KMS-11 (cell line): ENCODE data around the gene PEX6.

ENCODE experiments used
- H2AFZ ChIP-seq: fragments of 200-600 bp; sonication (generic); 2 replicates; pipeline ENCODE4 v1.6.1; 2016; ENCODE audit warnings: antibody characterized with exemption, mixed run types, low read depth
- H3K27ac ChIP-seq: fragments of 200-600 bp; sonication (generic); 2 replicates; pipeline ENCODE4 v1.6.1; 2016; ENCODE audit warnings: mild to moderate bottlenecking, mixed run types
- H3K27me3 ChIP-seq: fragments of 200-600 bp; sonication (generic); 2 replicates; pipeline ENCODE4 v1.6.1; 2017; ENCODE audit warnings: mild to moderate bottlenecking, low read depth, mixed run types, moderate library complexity; ENCODE audit not compliant: insufficient read depth
- H3K36me3 ChIP-seq: fragments of 200-600 bp; sonication (generic); 2 replicates; pipeline ENCODE4 v1.6.1; 2017; ENCODE audit warnings: mild to moderate bottlenecking, mixed run types; ENCODE audit not compliant: insufficient read depth
- H3K4me1 ChIP-seq: fragments of 200-600 bp; sonication (generic); 2 replicates; pipeline ENCODE4 v1.6.1; 2016; ENCODE audit warnings: mild to moderate bottlenecking, low read depth, mixed run types; ENCODE audit not compliant: poor library complexity, severe bottlenecking
- H3K4me2 ChIP-seq: fragments of 200-600 bp; sonication (generic); 2 replicates; pipeline ENCODE4 v1.7.0; 2016; ENCODE audit warnings: mild to moderate bottlenecking, mixed run types
- H3K4me3 ChIP-seq: fragments of 200-600 bp; sonication (generic); IDR thresholded peaks from 2 replicates; pipeline ENCODE4 v1.6.1; 2017; ENCODE audit warnings: low read depth, low read length, mixed read lengths; ENCODE audit not compliant: insufficient read depth
- H3K79me2 ChIP-seq: fragments of 200-600 bp; sonication (generic); 2 replicates; pipeline ENCODE4 v1.6.1; 2016; ENCODE audit warnings: low read depth, mixed run types; ENCODE audit not compliant: insufficient read depth
- H3K9ac ChIP-seq: fragments of 200-600 bp; sonication (generic); 2 replicates; pipeline ENCODE4 v1.6.1; 2016; ENCODE audit warnings: mild to moderate bottlenecking, mixed run types
- H4K20me1 ChIP-seq: fragments of 200-600 bp; sonication (generic); 2 replicates; pipeline ENCODE4 v1.6.1; 2016; ENCODE audit warnings: mild to moderate bottlenecking, mixed run types; ENCODE audit not compliant: insufficient read depth
- CTCF ChIP-seq: fragments of 200-600 bp; sonication (generic); conservative IDR thresholded peaks from 2 replicates; pipeline ENCODE4 v1.6.1; 2017; ENCODE audit warnings: low read depth, mild to moderate bottlenecking, antibody characterized with exemption, low read length, moderate library complexity, mixed read lengths

PEX6 gene

GRCh38 chr6:42996513-42996912, 17.5 kb upstream of the PEX6 start:
- no peak overlapping the region for H3K4me3 ChIP-seq
- no peaks in the 10 kb centered on the region for H3K36me3 ChIP-seq
- no peaks in the 10 kb centered on the region for H3K27me3 ChIP-seq
- no peaks in the 10 kb centered on the region for H4K20me1 ChIP-seq
- TF ChIP-seq CTCF, result no peak
- H3K27ac ChIP-seq, result no peak overlapping the region
- H3K4me2 ChIP-seq, result no peak overlapping the region
- H3K4me1 ChIP-seq, result no peaks in the 10 kb centered on the region
- no peak overlapping the region for H2AFZ ChIP-seq
- no peak overlapping the region for H3K9ac ChIP-seq
- H3K79me2 ChIP-seq, result no peaks in the 10 kb centered on the region

GRCh38 chr6:42993445-42993844, 14.5 kb upstream of the PEX6 start:
- no peaks in the 10 kb centered on the region for H3K79me2 ChIP-seq
- no peak for TF ChIP-seq CTCF
- no peak overlapping the region for H3K9ac ChIP-seq
- H4K20me1 ChIP-seq, result no peaks in the 10 kb centered on the region
- no peak overlapping the region for H3K4me3 ChIP-seq
- no peak overlapping the region for H2AFZ ChIP-seq
- no peak overlapping the region for H3K4me2 ChIP-seq
- no peak overlapping the region for H3K27ac ChIP-seq
- H3K4me1 ChIP-seq, result no peaks in the 10 kb centered on the region
- no peaks in the 10 kb centered on the region for H3K27me3 ChIP-seq
- H3K36me3 ChIP-seq, result no peaks in the 10 kb centered on the region

DNA sequence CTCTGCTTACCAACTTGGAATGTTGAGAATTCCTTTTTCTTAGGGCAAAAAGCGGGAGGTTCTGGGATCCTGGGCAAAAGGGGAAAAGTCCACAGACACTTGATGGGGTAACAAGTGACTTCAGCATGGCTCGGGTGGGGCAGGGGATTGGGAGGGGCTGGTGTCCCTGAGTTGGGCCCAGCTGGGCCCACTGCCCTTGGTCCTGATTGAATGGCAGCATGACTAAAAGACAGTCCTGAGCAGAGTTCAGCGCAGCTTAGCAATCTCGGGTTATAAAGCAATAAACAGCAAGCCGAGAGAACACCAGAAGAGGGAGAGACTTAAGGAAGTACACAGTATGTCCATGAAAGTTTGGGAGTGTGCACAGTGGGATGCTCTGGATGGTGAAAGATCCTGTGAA, 10.9 kb upstream of the PEX6 start:
- no peak overlapping the region for H3K4me2 ChIP-seq
- H3K27ac ChIP-seq, result no peak overlapping the region
- H3K79me2 ChIP-seq, result 0 out of 2 replicates have a peak, but pooled peaks cover 4% of the 10 kb centered on the region
- no peak for TF ChIP-seq CTCF
- peaks cover 6% of the 10 kb centered on the region for H3K4me1 ChIP-seq
- H4K20me1 ChIP-seq, result no peaks in the 10 kb centered on the region
- no peak overlapping the region for H2AFZ ChIP-seq
- no peak overlapping the region for H3K4me3 ChIP-seq
- no peak overlapping the region for H3K9ac ChIP-seq
- H3K27me3 ChIP-seq, result no peaks in the 10 kb centered on the region
- no peaks in the 10 kb centered on the region for H3K36me3 ChIP-seq

- H3K79me2 ChIP-seq, result 0 out of 2 replicates have a peak, but pooled peaks cover 5% of the 10 kb centered on the region
- TF ChIP-seq CTCF, result no peak
Observed at GRCh38 chr6:42988486-42989020, 9.6 kb upstream of the PEX6 start.

More at GRCh38 chr6:42988486-42989020, 9.6 kb upstream of the PEX6 start:
- Histone ChIP-seq H3K27ac (no peak overlapping the region), H3K36me3 (no peaks in the 10 kb centered on the region), H2AFZ (no peak overlapping the region), H3K4me2 (no peak overlapping the region), H3K9ac (no peak overlapping the region), H3K4me1 (peaks cover 6% of the 10 kb centered on the region), H3K4me3 (no peak overlapping the region), H4K20me1 (no peaks in the 10 kb centered on the region), H3K27me3 (no peaks in the 10 kb centered on the region)
